Fibroblast of skin of back (primary cell): ENCODE measurements around the gene TAX1BP3.

Source experiments
- DNase-seq: peaks from one replicate; pipeline ENCODE4 v3.0.0-alpha.2; 2013

Gene TAX1BP3

DNA sequence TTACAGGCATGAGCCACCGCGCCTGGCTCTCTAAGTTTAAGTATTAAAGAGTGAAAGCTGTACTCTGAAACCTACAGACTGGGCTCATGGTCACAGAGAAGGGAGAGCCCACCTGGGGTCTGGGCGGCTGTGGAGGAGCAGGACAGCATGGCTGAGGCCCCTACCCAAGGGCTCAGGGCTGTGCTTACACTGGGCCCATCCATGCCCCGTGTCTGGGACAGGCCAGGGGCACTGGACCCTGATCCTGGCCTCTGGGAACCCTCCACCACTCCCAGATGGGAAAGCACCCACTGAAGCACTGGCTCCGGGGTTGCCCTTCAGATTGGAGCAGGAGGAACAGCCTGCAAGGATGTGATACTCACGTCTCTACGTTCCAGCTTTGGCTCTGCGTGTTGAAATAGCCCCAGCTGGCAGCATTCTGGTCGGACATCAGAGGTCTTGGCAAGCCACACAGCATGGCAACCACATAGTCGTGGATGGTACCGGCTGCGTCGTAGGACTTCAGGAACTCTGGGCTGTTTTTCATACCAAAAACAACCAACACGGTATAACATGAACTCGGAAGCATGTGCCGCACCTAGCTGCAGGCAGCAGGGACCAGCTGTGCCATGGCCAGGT, 45.3 kb downstream of the TAX1BP3 start:
- no peak for DNase-seq

DNA sequence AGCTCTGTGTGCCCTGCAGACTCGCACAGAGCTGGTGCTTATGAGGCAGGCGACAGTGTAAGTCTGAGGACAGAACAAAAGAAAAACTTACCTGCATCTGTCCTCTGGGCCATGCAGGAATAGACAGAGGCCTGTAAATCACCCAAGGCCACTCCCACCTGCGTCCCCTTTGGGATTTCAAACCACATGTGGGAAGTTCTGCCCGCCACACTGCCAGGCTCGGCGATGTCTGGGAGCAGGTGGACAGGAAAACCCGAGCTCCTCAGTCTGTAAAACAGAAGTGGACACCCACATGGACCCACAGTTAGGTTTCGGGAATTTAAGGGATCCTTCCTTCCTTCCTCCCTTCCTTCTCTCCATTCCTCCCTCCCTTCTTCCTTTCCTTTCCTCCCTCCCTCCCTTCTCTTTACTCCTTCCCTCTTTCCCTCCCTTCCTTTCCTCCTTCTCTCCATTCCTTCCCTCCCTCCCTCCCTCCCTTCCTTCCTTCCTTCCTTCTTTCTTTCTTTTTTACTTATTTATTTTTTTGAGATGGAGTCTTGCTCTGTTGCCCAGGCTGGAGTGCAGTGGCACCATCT, 47.1 kb downstream of the TAX1BP3 start:
- DNase-seq = no peak

DNA sequence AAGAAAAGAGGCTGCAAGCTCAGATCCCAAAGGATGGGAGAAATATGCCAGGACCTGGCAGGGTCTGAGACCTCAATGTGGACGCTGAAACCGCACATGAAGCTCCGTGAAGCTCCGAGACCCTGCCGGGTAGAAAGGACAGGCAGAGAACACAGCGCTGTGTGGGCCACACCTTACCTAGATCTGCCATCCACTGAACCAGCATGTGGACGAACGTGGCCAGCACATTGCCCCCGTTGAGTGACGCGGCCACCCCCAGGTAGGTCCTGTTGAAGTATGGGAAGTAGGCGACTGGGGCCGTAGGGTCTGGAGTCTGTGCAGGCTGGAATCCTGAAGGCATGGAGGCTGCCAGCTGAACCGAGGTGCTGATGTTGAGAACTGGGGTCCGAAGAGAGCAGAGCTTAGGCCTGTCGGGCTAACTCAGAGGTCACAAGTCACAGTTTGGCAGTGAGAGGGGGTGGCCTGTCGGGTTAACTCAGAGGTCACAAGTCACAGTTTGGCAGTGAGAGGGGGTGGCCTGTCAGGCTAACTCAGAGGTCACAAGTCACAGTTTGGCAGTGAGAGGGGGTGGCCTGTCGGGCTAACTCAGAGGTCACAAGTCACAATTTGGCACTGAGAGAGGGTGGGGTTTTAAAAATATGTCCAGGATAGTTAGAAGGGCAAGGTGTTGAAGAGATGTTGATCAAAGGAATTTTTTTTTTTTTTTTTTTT, 53.1 kb downstream of the TAX1BP3 start:
- DNase-seq = no peak

- DNase-seq = no peak
Observed at GRCh38 chr17:3613124-3613523, 55.3 kb downstream of the TAX1BP3 start.
